Vagina (tissue), 2 donors: ENCODE data around the gene H3-3A.

Source experiments
- POLR2A ChIP-seq, 2 donors: fragments of 450-650 bp; IDR thresholded peaks; one replicate each; pipeline ENCODE4 v1.6.1; 2017; ENCODE audit warnings: antibody characterized with exemption in 2 of 2, mild to moderate bottlenecking in 2 of 2, moderate library complexity in 2 of 2
- POLR2AphosphoS5 ChIP-seq, 2 donors: sonication (generic); formaldehyde crosslinking; IDR thresholded peaks; one replicate each; pipeline ENCODE4 v1.9.0; 2017; ENCODE audit warnings: antibody characterized with exemption in 2 of 2, mild to moderate bottlenecking in 2 of 2, low read depth in 1 of 2; ENCODE audit not compliant: insufficient read depth in 1 of 2
- TF ChIP-seq, protein P1 (sequence below), 3 experiments: fragments of 450-650 bp in 2 of 3; fragments of 200-600 bp in 1 of 3; sonication (generic) in 1 of 3; IDR thresholded peaks; one replicate each; pipeline ENCODE4 v1.5.1; 2017 to 2019; ENCODE audit warnings: antibody characterized with exemption in 3 of 3, mild to moderate bottlenecking in 2 of 3, moderate library complexity in 2 of 3

DNA sequence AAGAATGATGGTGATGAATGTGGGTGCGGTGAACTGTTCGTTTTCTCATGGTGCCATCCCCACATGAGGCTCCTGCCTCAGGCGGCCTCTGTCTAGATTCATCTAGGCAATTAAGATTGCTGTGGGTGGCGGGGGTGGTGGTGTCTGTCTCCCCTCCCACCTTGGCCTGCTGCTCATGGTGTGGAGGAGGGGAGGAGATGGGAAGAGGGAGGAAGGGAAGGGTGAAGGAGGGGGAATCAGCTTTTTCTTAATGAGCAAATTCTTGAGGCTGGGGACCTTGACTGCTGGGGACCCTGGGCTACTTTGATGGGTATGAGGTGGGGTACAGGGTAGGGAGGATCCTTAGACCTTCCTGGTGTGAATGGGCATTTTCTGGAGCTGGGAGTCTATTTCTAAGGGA, 55.8 kb downstream of the H3-3A start:
- TF ChIP-seq POLR2A (IDR thresholded peaks at IDR 0.05) (no peak), POLR2AphosphoS5 (IDR thresholded peaks at IDR 0.05; ENCODE audit: insufficient read depth in 1 of 2, low read depth in 1 of 2) (no peak)
- TF ChIP-seq, protein P1, sequence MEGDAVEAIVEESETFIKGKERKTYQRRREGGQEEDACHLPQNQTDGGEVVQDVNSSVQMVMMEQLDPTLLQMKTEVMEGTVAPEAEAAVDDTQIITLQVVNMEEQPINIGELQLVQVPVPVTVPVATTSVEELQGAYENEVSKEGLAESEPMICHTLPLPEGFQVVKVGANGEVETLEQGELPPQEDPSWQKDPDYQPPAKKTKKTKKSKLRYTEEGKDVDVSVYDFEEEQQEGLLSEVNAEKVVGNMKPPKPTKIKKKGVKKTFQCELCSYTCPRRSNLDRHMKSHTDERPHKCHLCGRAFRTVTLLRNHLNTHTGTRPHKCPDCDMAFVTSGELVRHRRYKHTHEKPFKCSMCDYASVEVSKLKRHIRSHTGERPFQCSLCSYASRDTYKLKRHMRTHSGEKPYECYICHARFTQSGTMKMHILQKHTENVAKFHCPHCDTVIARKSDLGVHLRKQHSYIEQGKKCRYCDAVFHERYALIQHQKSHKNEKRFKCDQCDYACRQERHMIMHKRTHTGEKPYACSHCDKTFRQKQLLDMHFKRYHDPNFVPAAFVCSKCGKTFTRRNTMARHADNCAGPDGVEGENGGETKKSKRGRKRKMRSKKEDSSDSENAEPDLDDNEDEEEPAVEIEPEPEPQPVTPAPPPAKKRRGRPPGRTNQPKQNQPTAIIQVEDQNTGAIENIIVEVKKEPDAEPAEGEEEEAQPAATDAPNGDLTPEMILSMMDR (IDR thresholded peaks at IDR 0.05): no peak
